Measurements from ENCODE around the gene IREB2. TPM values are rescaled to one million over a fixed set of nuclear protein-coding genes. Genes with fewer than 3 reads are reported as not detected.

IREB2 gene
- total and polyA plus RNA-seq, 2 donors (not counting 1 experiment from before 2014, with no cell fraction given) = 14.7 to 92.1 TPM

GRCh38 chr15:78537266-78537905, 99.4 kb downstream of the IREB2 start:
- H3K4me2 ChIP-seq (replicated peaks; ENCODE audit: low read depth, low read length, poor library complexity, severe bottlenecking) = no peak overlapping the region
- no peak overlapping the region for H3K27ac ChIP-seq (ENCODE audit: low read length in 2 of 2)
- no peak overlapping the region for H2AFZ ChIP-seq (ENCODE audit: insufficient read depth, low read depth, low read length, poor library complexity, severe bottlenecking)
- H3K9me3 ChIP-seq (ENCODE audit: control extremely low read depth in 1 of 3, control insufficient read depth in 2 of 3, insufficient read depth in 1 of 3, low read length in 2 of 3) = no peaks in the 10 kb centered on the region
- ATAC-seq (ENCODE audit: low read depth) (no peak), DNase-seq (no peak)
- no peak overlapping the region for H3K9ac ChIP-seq (ENCODE audit: low read length)
- peaks cover 17% of the 10 kb centered on the region for H3K79me2 ChIP-seq (ENCODE audit: control insufficient read depth, insufficient read depth, low read length)
- Mint-ChIP-seq H3K4me3 (no peak overlapping the region), H3K27me3 (no peaks in the 10 kb centered on the region), H3K9me3 (ENCODE audit: insufficient read depth) (no peaks in the 10 kb centered on the region), H3K4me1 (peaks cover 24% of the 10 kb centered on the region), H3K27ac (no peak overlapping the region)
- no peaks in the 10 kb centered on the region for H4K20me1 ChIP-seq (ENCODE audit: control insufficient read depth, insufficient read depth, low read length, poor library complexity, severe bottlenecking)
- whole genome bisulfite sequencing (ENCODE audit: insufficient coverage) = 85% methylated on average over 2 of the region's 5 CpGs
- TF ChIP-seq CTCF (IDR thresholded peaks at IDR 0.05) (no peak), EZH2 (IDR thresholded peaks at IDR 0.05; ENCODE audit: borderline replicate concordance, insufficient read depth, low read depth, low read length, poor library complexity, severe bottlenecking) (no peak)
- intact Hi-C loops (cut with micrococcal nuclease) = no loop called here
- H3K27me3 ChIP-seq (replicated peaks in 1 of 4; ENCODE audit: control extremely low read depth in 1 of 4, control insufficient read depth in 3 of 4, insufficient read depth in 4 of 4, low read length in 3 of 4) = peaks cover 0 to 3% (median 0%) of the 10 kb centered on the region in 4 experiments
- POLR2A ChIA-PET = no interaction called here
- no peak overlapping the region for H3K4me3 ChIP-seq (ENCODE audit: control extremely low read depth in 1 of 5, extremely low read depth in 1 of 5, insufficient read depth in 1 of 5, low read depth in 2 of 5, low read length in 4 of 5)
- peaks cover 0 to 5% of the 10 kb centered on the region in 2 experiments for H3K36me3 ChIP-seq (replicated peaks in 1 of 2; ENCODE audit: control extremely low read depth in 1 of 2, control insufficient read depth in 1 of 2, extremely low read depth in 1 of 2, insufficient read depth in 2 of 2, low read length in 1 of 2)
- H3K4me1 ChIP-seq (ENCODE audit: control insufficient read depth in 2 of 2, insufficient read depth in 2 of 2, low read length in 2 of 2) = peaks cover 12 to 22% of the 10 kb centered on the region in 2 donors
- CTCF ChIA-PET = interaction anchor here (0.6 kb wide), 1 partner anchor 57 kb away, joined by 5 read pairs; no protein-coding TSS in a partner anchor

GRCh38 chr15:78538358-78538757, 100.3 kb downstream of the IREB2 start:
- H3K27me3 Mint-ChIP-seq = no peaks in the 10 kb centered on the region
- CTCF ChIA-PET = no interaction called here
- H3K4me3 Mint-ChIP-seq = no peak overlapping the region
- DNase-seq = no peak
- TF ChIP-seq CTCF (IDR thresholded peaks at IDR 0.05) (no peak), EZH2 (IDR thresholded peaks at IDR 0.05; ENCODE audit: borderline replicate concordance, insufficient read depth, low read depth, low read length, poor library complexity, severe bottlenecking) (no peak)
- H3K9me3 Mint-ChIP-seq (ENCODE audit: insufficient read depth) = no peaks in the 10 kb centered on the region
- no peaks in the 10 kb centered on the region for H3K9me3 ChIP-seq (ENCODE audit: control extremely low read depth in 1 of 3, control insufficient read depth in 2 of 3, insufficient read depth in 1 of 3, low read length in 2 of 3)
- H3K9ac ChIP-seq (ENCODE audit: low read length) = no peak overlapping the region
- H3K4me1 ChIP-seq (ENCODE audit: control insufficient read depth in 2 of 2, insufficient read depth in 2 of 2, low read length in 2 of 2) = peaks cover 12 to 23% of the 10 kb centered on the region in 2 donors
- H3K4me1 Mint-ChIP-seq = peaks cover 27% of the 10 kb centered on the region
- H3K79me2 ChIP-seq (ENCODE audit: control insufficient read depth, insufficient read depth, low read length) = peaks cover 22% of the 10 kb centered on the region
- no peak overlapping the region for H3K4me2 ChIP-seq (replicated peaks; ENCODE audit: low read depth, low read length, poor library complexity, severe bottlenecking)
- no peaks in the 10 kb centered on the region for H4K20me1 ChIP-seq (ENCODE audit: control insufficient read depth, insufficient read depth, low read length, poor library complexity, severe bottlenecking)
- ATAC-seq (ENCODE audit: low read depth) = no peak
- peak overlapping the region; percentile 7 for H2AFZ ChIP-seq (ENCODE audit: insufficient read depth, low read depth, low read length, poor library complexity, severe bottlenecking)
- intact Hi-C loops (cut with micrococcal nuclease) = no loop called here
- no peak overlapping the region for H3K27ac ChIP-seq (ENCODE audit: low read length in 2 of 2)
- POLR2A ChIA-PET = no interaction called here
- H3K27ac Mint-ChIP-seq = no peak overlapping the region
- WGBS (ENCODE audit: insufficient coverage) = 90% methylated on average over 1 of the region's 1 CpG
- H3K27me3 ChIP-seq (replicated peaks in 1 of 4; ENCODE audit: control extremely low read depth in 1 of 4, control insufficient read depth in 3 of 4, insufficient read depth in 4 of 4, low read length in 3 of 4) = peaks cover 0 to 3% (median 0%) of the 10 kb centered on the region in 4 experiments
- H3K4me3 ChIP-seq (ENCODE audit: control extremely low read depth in 1 of 5, extremely low read depth in 1 of 5, insufficient read depth in 1 of 5, low read depth in 2 of 5, low read length in 4 of 5) = no peak overlapping the region
- peaks cover 0 to 14% of the 10 kb centered on the region in 2 experiments for H3K36me3 ChIP-seq (replicated peaks in 1 of 2; ENCODE audit: control extremely low read depth in 1 of 2, control insufficient read depth in 1 of 2, extremely low read depth in 1 of 2, insufficient read depth in 2 of 2, low read length in 1 of 2)
